IPS-18c (cell line): Measurements from ENCODE around the gene SCN9A.
"Not testable (repeated sequence)": the region's sequence is repeated elsewhere in the genome, so short reads cannot be mapped to it uniquely, and the experiment has no call there.

ENCODE experiments used
- H3K4me3 ChIP-seq: 2 replicates; pipeline ENCODE4 v1.7.0; 2013; ENCODE audit warnings: low read depth, mild to moderate bottlenecking, low read length, moderate library complexity; ENCODE audit not compliant: insufficient read depth
- H3K9me3 ChIP-seq: one replicate; pipeline ENCODE4 v1.6.1; 2013; ENCODE audit warnings: mild to moderate bottlenecking, low read length, moderate library complexity; ENCODE audit not compliant: control insufficient read depth, insufficient read depth

The SCN9A gene

DNA sequence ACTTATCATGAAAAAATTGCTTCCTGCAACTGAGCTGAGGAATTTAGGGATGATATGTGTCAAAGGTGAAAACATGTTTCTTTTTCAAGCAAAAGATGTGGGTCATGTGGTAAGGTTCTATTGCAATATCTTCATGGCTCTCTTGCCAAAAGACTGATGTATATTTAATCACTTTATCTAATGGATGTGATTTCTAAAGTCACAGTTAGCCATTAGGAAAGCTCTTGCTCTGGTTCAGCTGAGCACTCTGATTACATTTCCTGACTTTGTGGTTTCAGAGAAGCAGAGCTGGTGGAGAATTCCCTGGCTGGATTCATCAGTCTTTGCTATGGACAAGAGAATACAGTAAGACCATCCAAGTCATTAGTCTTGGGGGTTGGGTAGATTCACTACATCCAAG lies 24.4 kb downstream of the SCN9A start:
- Histone ChIP-seq H3K9me3 (no peaks in the 10 kb centered on the region), H3K4me3 (no peak overlapping the region)

DNA sequence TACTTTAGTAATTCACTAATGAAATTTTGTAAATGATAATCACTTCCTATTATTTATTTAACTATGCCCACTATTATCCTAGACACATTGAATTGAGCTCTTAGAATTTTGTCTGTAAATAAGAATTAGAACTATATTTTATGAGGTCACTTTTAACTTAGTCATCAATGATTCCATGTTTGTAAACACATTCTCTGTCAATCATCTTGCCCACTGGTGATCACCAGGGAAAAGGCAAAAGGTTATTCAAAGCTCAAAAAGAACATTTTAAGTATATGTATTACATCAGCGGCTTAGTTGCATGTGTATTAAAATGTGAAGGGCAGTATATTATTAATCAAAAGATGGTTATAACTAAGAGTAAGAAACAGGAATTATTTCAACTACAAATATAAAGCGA lies 25.2 kb downstream of the SCN9A start:
- H3K4me3 ChIP-seq = no peak overlapping the region
- no peaks in the 10 kb centered on the region for H3K9me3 ChIP-seq

DNA sequence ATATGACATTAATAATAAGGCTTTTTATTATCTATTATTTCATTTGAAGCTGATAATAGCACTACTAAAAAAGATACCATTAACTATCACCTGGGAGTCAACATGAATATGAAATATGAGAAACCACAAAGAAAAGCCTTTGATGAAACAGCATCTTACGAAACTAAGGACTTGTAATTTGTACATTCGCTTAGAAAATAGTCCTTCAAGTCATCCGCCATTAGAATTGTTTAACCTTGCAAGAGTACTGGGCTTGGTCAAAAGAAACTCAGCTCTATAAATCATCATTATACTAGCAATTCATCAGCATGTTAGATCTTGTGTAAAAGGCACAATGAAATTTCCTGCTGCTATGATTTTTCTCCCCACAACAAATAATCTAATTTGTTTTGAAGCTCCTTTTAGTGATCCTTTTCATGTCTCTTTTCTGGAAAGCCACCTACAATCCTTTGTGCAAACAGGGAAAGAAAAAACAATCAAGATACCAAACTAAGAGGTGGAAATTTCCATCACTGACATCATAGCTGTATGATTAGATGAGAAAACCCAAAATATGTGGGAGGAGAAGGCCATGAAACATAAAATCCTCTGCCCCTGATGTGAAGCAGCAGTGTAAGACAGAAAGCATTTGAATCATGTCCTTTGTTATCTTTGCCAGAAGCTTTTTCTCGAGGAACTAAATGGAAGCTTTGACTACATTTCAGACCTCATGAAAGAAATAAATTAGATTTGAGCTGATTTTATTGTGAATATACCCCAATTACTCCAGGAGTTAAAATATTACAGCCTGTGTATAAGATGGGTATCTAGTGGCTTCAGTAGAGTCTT lies 31.2 kb downstream of the SCN9A start:
- no peak overlapping the region for H3K4me3 ChIP-seq
- no peaks in the 10 kb centered on the region for H3K9me3 ChIP-seq

DNA sequence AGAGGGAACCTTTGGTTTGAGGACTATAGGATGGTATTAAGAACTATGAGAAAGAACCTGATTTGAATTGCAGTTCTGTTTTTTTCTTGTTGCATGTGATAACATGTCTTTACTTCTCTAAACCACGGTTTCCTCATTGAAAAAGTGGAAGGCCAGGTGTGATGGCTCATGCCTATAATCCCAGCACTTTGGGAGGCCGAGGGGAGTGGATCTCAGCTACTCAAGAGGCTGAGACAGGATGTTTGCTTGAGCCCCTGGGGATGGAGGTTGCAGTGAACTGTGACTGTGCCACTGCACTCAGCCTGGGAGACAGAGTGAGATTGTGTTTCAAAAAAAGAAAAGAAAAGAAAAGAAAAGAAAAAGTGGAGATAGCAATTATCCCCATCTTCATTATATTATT lies 32.3 kb downstream of the SCN9A start:
- Histone ChIP-seq H3K9me3 (no peaks in the 10 kb centered on the region), H3K4me3 (no peak overlapping the region)

DNA sequence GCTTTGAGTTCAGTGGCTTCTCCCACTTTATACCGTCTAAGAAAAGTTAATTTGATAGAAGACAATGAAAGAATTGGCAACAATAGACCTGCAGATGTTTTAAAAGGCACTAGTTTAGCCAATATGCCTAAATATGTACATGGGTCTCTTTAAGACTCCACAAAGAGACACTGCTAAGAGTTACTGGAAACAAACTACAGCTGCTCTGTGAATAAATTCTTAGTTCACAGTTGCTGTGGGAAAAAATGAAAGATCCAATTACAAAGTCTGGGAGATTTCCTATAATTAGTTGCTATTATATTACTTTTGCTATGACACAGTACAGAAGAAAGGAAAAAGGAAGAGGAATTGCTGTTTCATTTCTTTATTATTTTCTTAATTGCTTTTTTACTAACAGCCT lies 34.3 kb downstream of the SCN9A start:
- Histone ChIP-seq H3K4me3 (no peak overlapping the region), H3K9me3 (no peaks in the 10 kb centered on the region)

DNA sequence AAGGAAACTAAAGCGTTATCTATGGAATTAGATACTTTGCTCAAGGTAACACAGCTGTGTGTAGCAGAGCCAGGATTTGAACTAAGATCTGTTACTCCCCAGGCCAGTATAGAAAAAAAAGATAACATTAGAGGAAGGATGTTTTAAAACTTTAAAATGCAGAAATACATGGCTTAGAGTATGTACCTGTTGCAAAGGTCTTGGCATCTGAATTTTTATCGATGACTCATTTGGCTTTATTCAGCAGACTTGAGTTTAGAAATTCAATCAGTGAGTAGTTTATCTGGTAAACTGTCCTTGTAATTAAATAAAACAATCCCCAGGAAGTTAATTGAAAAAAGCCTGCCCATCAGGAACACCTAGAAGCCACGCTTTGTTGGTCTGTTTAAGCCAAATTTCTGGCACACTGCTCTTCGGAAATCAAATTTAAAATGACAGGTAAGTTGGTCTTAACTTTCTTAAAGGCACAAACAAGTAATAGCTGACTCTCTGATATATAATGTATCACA lies 36.9 kb downstream of the SCN9A start:
- Histone ChIP-seq H3K4me3 (no peak overlapping the region), H3K9me3 (no peaks in the 10 kb centered on the region)

DNA sequence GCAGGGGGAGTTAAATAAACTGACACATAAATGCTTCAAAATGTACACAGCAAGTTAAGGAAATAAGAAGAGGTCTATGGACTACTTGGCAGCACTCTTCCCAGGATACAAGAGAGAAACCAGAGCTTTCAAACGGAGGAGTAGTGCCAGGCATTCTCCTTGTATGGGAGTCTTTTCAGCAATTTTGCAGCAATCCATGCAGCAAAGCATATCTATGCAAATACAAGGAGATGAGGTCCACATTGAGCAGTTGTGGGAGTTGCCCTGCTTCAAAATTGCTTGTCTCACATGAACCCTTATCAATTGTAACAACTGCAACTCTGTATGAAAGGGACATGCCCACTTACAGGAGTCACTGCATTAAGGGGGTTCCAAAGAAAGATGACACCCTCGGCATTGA lies 37.8 kb downstream of the SCN9A start:
- no peak overlapping the region for H3K4me3 ChIP-seq

DNA sequence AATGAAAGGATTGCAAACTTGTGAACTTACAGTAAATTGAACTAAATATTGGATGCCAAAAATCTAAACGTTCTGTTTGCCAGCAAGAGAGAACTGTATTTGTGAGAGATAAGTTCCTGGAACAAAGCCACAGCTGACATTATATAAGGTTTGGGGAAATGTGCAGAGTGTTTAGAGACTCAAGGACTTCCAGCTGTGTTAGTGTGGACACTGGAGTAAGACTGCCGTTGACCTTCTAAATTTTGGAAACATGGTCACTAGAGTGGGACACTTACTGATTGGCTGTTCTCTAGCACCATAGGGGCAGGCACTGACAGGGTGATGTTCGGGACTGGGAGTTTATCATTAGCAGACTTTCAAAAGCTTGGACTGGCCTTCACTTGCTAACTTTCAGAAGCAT lies 40.5 kb downstream of the SCN9A start:
- no peaks in the 10 kb centered on the region for H3K9me3 ChIP-seq
- no peak overlapping the region for H3K4me3 ChIP-seq

More for the DNA sequence above, 37.8 kb downstream of the SCN9A start:
- H3K9me3 ChIP-seq = no peaks in the 10 kb centered on the region

DNA sequence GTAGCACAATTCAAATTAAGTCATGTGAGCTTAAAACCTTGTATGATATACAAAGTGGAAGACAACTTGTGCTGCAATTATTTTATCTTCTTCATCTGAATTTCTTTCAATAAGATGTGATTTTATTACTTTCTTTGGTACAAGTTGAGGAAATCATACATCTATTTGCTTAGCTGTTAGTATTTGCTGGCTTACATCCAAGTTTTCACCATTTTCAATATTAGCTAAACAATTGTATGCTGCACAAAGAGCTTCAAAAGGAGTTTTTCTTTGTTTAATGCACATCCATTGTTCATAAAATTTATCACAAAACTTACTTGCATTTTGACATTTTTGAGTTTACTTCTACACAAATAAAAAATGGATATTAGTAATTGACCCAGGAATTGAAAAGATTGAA lies 40.9 kb downstream of the SCN9A start:
- Histone ChIP-seq H3K4me3 (no peak overlapping the region), H3K9me3 (no peaks in the 10 kb centered on the region)

DNA sequence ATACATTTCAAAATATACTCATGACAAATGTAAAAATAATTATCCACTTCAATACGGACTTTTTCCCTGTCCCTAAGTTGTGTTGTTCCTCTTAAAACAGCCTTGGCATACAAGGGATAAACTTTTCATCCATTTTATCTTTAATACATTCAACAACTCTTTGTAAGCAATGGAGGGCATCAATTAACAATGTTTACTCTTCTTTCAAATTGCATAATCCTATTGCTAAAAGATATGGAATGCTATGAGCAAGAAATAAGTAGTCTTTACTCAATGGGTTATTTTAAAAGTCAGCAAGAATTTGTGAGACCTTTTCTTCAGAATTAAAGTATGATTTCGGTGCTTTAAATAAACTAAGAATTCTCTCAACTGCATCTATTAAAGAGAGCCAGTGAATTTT lies 41.9 kb downstream of the SCN9A start:
- H3K4me3 ChIP-seq = no peak overlapping the region
- H3K9me3 ChIP-seq = no peaks in the 10 kb centered on the region

DNA sequence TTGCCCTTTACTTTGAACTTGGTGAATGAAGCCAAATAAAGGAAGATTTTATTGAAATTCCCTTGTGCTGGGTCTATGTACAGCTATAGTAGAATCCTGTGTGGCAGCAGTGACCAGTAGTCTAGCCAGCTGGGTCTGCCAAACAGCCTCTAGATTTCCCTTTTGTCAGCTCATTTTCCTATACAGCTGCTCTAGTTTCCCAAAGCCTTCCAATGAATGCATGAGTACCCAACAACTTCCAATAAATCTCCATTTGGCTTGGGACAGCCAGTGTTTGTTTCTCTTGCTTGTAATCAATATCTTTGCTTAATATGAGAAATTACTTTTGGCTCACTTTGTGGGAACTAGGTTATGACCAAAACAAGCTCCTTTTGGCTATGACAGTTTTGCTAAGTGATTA lies 43.6 kb downstream of the SCN9A start:
- Histone ChIP-seq H3K4me3 (no peak overlapping the region), H3K9me3 (no peaks in the 10 kb centered on the region)

DNA sequence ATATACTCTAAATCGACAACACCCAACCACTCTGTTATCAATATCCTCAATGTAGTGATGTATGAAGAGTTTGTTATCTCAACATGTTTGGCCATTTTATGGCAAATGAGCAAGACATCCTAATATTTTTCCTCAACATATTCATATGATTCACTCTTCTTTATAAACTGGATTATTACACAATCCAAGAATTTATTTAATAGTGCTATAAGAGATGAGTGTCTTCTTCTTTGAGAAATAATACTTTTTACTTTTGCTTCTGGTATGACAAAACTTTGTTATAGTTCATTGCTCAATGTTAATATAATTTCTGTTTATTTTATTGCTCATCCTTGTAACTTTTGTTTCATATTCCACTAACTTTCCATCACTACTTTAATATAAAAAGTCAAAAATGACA lies 44.3 kb downstream of the SCN9A start:
- H3K4me3 ChIP-seq = no peak overlapping the region
- H3K9me3 ChIP-seq = no peaks in the 10 kb centered on the region

DNA sequence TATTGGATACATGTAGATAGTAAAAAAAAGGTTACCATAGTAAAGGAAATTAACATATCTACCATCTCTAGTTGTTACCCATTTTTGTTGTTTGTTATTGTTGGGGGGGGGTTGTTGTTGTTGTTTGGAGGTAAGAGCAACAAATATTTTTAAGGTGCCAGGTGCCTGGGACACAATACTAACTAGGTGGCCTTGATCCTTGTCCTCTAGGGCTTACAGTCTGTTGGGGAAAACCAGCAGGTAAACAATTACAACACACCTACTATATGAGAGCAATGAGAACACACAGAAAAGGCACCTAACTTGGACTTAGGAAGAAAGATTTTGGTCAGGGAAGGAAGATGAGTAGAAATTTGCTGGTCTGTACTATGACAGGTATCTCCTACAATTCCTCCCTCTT lies 46.3 kb downstream of the SCN9A start:
- H3K9me3 ChIP-seq = no peaks in the 10 kb centered on the region

DNA sequence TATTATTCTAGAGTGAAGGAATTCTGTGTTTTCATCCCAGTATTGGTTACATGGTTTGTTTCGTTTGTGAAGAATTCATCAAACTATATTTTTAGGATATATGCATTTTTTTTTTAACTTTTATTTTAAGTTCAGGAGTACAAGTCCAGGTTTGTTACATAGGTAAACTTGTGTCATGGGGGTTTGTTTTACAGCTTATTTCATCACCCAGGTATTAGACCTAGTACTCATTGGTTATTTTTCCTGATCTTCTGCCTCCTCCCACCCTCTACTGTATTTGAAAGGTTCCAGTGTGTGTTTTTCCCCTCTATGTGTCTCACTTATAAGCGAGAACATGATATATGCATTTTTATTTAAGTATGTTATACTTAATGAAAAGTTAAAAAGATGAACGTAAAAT lies 47.6 kb downstream of the SCN9A start:
- Histone ChIP-seq H3K4me3 (no peak overlapping the region), H3K9me3 (no peaks in the 10 kb centered on the region)

More for the DNA sequence above, 46.3 kb downstream of the SCN9A start:
- H3K4me3 ChIP-seq = no peak overlapping the region

DNA sequence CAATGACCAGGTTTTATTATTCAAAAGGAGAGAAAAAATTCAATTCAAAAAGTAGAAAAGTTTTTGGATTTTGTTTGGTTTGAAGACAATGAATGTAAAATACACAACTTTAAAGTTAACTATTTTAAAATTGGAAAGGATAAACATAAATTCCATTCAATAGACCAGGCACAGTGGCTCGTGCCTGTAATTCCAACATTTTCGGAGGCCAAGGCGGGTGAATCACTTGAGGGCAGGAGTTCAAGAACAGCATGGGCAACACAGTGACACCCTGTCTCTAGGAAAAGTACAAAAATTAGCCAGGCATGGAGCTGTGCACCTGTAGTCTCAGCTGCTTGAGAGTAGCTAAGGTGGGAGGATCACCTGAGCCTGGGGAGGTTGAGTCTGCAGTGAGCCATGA lies 54.7 kb downstream of the SCN9A start:
- H3K9me3 ChIP-seq = no peaks in the 10 kb centered on the region

DNA sequence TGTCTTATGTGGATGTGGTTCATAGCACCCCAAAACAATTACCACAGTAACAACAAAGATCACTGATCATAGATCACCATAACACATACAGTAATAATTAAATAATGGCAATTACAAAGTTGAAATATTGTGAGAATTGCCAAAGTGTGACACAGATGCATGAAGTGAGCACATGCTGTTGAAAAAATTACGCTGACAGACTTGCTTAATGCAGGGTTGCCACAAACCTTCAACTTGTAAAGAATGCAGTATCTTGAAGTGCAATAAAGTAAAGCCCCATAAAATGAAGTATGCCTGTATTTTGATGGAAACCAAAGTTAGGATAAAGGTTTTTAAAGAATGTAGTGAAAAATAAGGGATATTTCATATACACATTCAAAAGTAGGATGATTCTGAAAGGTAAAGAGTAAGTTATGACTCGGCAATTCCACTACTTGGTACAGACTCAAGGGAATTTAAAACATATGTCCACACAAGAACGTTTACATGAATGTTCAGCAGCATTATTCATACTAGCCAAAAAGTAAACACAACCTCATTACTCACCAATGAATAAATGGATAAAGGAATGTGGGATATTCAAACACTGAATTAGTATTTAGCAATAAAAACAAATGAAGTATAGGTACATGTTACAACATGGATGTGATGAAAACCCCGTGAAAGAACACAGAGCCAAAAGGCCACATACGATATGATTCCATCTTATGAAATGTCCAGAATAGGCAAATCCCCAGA lies 61.6 kb downstream of the SCN9A start:
- H3K9me3 ChIP-seq = no peaks in the 10 kb centered on the region
- no peak overlapping the region for H3K4me3 ChIP-seq

More for the DNA sequence above, 54.7 kb downstream of the SCN9A start:
- no peak overlapping the region for H3K4me3 ChIP-seq

DNA sequence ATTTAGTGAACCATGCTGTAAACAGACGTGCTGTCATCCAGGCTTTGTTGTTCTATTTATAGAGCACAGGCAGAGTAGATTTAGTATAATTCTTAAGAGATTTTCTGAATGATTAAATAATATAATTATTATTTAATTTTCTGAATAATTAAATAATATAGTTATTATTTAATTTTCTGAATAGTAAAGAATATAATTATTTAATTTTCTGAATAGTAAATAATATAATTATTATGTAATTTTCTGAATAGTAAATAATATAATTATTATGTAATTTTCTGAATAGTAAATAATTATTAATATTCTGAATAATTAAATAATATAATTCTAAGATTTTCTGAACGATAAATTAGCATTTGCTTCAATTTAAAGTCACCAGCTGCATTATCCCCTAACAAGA lies 62.9 kb downstream of the SCN9A start:
- H3K9me3 ChIP-seq, H3K4me3 ChIP-seq: not testable (repeated sequence)

DNA sequence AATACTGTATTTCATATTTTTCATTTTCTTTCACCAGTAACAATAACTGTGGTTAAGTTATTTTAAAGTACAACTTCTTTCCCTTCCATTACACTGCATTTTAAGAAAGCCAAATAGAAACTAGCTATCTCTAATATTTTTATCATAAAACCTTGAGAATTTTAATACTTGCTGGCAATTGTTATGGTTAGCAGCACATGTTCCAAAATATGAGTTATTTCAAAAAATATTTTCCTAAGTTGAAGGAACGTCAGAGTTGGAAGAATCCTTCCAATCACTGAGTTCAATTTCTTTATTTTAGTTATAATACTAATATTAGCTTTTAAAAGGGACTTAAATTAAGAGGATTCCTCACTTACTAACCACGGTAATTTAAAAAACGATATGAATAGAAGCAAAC lies 68.4 kb downstream of the SCN9A start:
- Histone ChIP-seq H3K4me3 (no peak overlapping the region), H3K9me3 (no peaks in the 10 kb centered on the region)
